Testis (tissue), 2 donors: Measurements from ENCODE around the gene SLC35D1.

ENCODE experiments used
- CTCF ChIP-seq, 3 experiments: fragments of 450-650 bp in 2 of 3; fragments of 200-600 bp in 1 of 3; sonication (generic) in 1 of 3; IDR thresholded peaks; one replicate each; pipeline ENCODE4 v1.5.1; 2016 to 2019; ENCODE audit warnings: antibody characterized with exemption in 3 of 3, mild to moderate bottlenecking in 2 of 3, moderate library complexity in 1 of 3
- POLR2A ChIP-seq: fragments of 450-650 bp; IDR thresholded peaks from one replicate; pipeline ENCODE4 v1.6.1; 2017; ENCODE audit warnings: antibody characterized with exemption, mild to moderate bottlenecking, moderate library complexity

DNA sequence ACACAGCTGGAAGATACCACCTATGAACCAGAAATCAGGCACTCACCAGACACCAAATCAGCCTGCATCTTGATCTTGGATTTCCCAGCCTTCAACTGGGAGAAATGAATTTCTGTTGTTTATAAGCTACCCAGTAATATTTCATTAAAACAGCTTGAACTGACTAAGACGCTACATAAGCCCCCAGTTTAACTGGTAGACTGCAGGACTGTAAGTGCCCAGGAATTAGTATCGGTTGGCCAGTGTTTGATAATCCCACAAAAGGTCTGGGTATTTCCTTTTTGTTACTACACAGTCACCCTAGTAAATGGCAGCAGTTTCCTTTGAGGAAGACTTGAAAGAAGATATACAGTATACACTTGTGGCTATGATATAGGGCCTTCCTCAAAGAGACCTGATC, 7.3 kb upstream of the SLC35D1 start:
- TF ChIP-seq CTCF (IDR thresholded peaks at IDR 0.05) (no peak), POLR2A (no peak)
